ENCODE results near the gene WDR45B.

The WDR45B gene

DNA sequence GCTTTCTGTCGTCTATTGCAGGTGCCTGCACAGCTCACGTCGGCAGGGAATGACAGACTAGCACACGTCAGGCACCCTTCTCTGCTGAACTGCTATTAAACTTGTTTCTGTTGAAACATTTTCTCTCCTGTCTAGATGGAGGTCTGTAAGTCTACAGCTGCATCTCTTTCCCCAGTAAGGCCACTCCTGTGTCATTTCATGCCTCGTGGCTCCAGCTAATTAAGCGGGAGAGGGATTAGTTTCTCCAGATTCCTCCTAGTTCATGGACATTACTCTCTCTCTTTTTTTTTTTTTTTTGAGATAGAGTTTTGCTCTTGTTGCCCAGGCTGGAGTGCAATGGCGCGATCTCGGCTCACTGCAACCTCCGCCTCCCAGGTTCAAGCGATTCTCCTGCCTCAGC, 74.2 kb downstream of the WDR45B start:
- H3K36me3 ChIP-seq (ENCODE audit: low read length): 0 out of 2 replicates have a peak, but pooled peaks cover 3% of the 10 kb centered on the region
- H4K20me1 ChIP-seq (ENCODE audit: low read depth, low read length): no peaks in the 10 kb centered on the region
- TF ChIP-seq EZH2phosphoT487 (conservative IDR thresholded peaks at IDR 0.05; ENCODE audit: low read length) (no peak), CTCF (IDR thresholded peaks at IDR 0.05; ENCODE audit: insufficient read depth, low read length, poor library complexity, severe bottlenecking) (no peak)

DNA sequence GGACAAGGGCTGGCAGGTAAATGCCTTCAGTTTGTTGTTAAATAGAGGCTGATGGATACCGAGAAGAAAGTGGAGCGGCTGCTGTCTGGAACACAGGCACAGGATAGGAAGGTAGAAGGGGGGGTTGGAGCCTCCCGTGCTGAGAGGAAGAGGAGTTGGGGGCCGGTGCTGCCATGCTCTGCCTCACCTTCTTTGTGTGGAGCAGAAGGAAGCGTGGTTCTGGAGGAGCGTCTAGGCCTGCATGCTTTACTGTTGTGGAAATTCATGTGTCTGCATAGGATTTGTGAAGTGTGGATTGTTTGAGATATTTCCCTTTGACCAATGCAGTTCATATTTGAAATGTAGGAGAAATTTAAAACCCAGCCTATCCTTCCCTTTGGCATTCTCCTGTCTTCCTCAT, 76.4 kb downstream of the WDR45B start:
- H3K4me2 ChIP-seq (ENCODE audit: low read depth, low read length, poor library complexity, severe bottlenecking): no peak overlapping the region
- H3K27me3 ChIP-seq (ENCODE audit: low read length): no peaks in the 10 kb centered on the region
- no peaks in the 10 kb centered on the region for H4K20me1 ChIP-seq (ENCODE audit: low read depth, low read length)
- H3K9me2 ChIP-seq (replicated peaks; ENCODE audit: insufficient read depth, low read length): no peaks in the 10 kb centered on the region
- no peaks in the 10 kb centered on the region; the same call in 1 of the 2 replicates for H3F3A ChIP-seq (ENCODE audit: insufficient read depth)
- H3K27ac ChIP-seq (ENCODE audit: low read depth, low read length): no peak overlapping the region
- H3K9me3 ChIP-seq (ENCODE audit: insufficient read depth, low read length): no peaks in the 10 kb centered on the region
- H3K36me3 ChIP-seq (ENCODE audit: low read length): 0 out of 2 replicates have a peak, but pooled peaks cover 3% of the 10 kb centered on the region
- H3K9ac ChIP-seq (ENCODE audit: low read length): no peak overlapping the region
- peaks cover 3% of the 10 kb centered on the region for H3K79me2 ChIP-seq (ENCODE audit: insufficient read depth, low read length)
- no peak overlapping the region for H2AFZ ChIP-seq (ENCODE audit: low read depth, low read length, severe bottlenecking)
- TF ChIP-seq CTCF (IDR thresholded peaks at IDR 0.05; ENCODE audit: insufficient read depth, low read length, poor library complexity, severe bottlenecking): no peak
- TF ChIP-seq EZH2phosphoT487 (conservative IDR thresholded peaks at IDR 0.05; ENCODE audit: low read length): no peak
- no peak overlapping the region for H3K4me3 ChIP-seq (ENCODE audit: insufficient read depth, low read length, poor library complexity, severe bottlenecking)

More for the DNA sequence above, 74.2 kb downstream of the WDR45B start:
- no peak overlapping the region for H3K9ac ChIP-seq (ENCODE audit: low read length)
- no peak overlapping the region for H3K4me3 ChIP-seq (ENCODE audit: insufficient read depth, low read length, poor library complexity, severe bottlenecking)
- H2AFZ ChIP-seq (ENCODE audit: low read depth, low read length, severe bottlenecking): no peak overlapping the region
- no peaks in the 10 kb centered on the region; the same call in 1 of the 2 replicates for H3F3A ChIP-seq (ENCODE audit: insufficient read depth)
- H3K79me2 ChIP-seq (ENCODE audit: insufficient read depth, low read length): peaks cover 3% of the 10 kb centered on the region
- no peaks in the 10 kb centered on the region for H3K9me2 ChIP-seq (replicated peaks; ENCODE audit: insufficient read depth, low read length)
- H3K9me3 ChIP-seq (ENCODE audit: insufficient read depth, low read length): no peaks in the 10 kb centered on the region
- H3K4me2 ChIP-seq (ENCODE audit: low read depth, low read length, poor library complexity, severe bottlenecking): no peak overlapping the region
- no peak overlapping the region for H3K27ac ChIP-seq (ENCODE audit: low read depth, low read length)
- H3K27me3 ChIP-seq (ENCODE audit: low read length): no peaks in the 10 kb centered on the region

DNA sequence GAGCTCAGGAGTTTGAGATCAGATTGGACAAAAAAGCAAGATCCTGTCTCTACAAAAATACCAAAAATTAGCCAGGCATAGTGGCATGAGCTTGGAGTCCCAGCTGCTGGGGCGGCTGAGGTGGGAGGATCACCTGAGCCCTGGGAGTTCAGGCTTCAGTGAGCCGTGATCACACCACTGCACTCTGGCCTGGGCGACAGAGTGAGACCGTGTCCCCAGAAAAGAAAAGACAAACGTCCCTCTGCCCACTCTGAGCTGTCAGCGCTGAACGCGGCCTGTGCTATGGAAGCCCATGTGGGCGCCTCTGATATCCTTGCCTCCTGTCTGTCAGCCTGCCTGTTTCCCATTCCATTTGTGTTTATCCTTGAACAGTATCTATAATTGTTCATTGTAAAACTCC, 78.0 kb downstream of the WDR45B start:
- Histone ChIP-seq H3K9me2 (replicated peaks; ENCODE audit: insufficient read depth, low read length) (no peaks in the 10 kb centered on the region), H3K27me3 (ENCODE audit: low read length) (no peaks in the 10 kb centered on the region), H4K20me1 (ENCODE audit: low read depth, low read length) (no peaks in the 10 kb centered on the region), H3K4me2 (ENCODE audit: low read depth, low read length, poor library complexity, severe bottlenecking) (no peak overlapping the region), H2AFZ (ENCODE audit: low read depth, low read length, severe bottlenecking) (no peak overlapping the region), H3K27ac (ENCODE audit: low read depth, low read length) (no peak overlapping the region), H3F3A (ENCODE audit: insufficient read depth) (no peaks in the 10 kb centered on the region; the same call in 1 of the 2 replicates), H3K9ac (ENCODE audit: low read length) (no peak overlapping the region), H3K36me3 (ENCODE audit: low read length) (peaks cover 8% of the 10 kb centered on the region; the same call in 1 of the 2 replicates), H3K9me3 (ENCODE audit: insufficient read depth, low read length) (no peaks in the 10 kb centered on the region), H3K4me3 (ENCODE audit: insufficient read depth, low read length, poor library complexity, severe bottlenecking) (no peak overlapping the region), H3K79me2 (ENCODE audit: insufficient read depth, low read length) (peaks cover 3% of the 10 kb centered on the region)
- TF ChIP-seq CTCF (IDR thresholded peaks at IDR 0.05; ENCODE audit: insufficient read depth, low read length, poor library complexity, severe bottlenecking): no peak
- TF ChIP-seq EZH2phosphoT487 (conservative IDR thresholded peaks at IDR 0.05; ENCODE audit: low read length): no peak

All from SU-DHL-6 (cell line).